ENCODE results near the gene DCAF6. TPM values are rescaled to one million over a fixed set of nuclear protein-coding genes. Genes with fewer than 3 reads are reported as not detected.

Gene DCAF6, protein sequence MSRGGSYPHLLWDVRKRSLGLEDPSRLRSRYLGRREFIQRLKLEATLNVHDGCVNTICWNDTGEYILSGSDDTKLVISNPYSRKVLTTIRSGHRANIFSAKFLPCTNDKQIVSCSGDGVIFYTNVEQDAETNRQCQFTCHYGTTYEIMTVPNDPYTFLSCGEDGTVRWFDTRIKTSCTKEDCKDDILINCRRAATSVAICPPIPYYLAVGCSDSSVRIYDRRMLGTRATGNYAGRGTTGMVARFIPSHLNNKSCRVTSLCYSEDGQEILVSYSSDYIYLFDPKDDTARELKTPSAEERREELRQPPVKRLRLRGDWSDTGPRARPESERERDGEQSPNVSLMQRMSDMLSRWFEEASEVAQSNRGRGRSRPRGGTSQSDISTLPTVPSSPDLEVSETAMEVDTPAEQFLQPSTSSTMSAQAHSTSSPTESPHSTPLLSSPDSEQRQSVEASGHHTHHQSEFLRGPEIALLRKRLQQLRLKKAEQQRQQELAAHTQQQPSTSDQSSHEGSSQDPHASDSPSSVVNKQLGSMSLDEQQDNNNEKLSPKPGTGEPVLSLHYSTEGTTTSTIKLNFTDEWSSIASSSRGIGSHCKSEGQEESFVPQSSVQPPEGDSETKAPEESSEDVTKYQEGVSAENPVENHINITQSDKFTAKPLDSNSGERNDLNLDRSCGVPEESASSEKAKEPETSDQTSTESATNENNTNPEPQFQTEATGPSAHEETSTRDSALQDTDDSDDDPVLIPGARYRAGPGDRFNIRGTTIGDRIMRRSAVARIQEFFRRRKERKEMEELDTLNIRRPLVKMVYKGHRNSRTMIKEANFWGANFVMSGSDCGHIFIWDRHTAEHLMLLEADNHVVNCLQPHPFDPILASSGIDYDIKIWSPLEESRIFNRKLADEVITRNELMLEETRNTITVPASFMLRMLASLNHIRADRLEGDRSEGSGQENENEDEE
- total RNA-seq = 49.2 and 55.1 TPM in 2 replicates

DNA sequence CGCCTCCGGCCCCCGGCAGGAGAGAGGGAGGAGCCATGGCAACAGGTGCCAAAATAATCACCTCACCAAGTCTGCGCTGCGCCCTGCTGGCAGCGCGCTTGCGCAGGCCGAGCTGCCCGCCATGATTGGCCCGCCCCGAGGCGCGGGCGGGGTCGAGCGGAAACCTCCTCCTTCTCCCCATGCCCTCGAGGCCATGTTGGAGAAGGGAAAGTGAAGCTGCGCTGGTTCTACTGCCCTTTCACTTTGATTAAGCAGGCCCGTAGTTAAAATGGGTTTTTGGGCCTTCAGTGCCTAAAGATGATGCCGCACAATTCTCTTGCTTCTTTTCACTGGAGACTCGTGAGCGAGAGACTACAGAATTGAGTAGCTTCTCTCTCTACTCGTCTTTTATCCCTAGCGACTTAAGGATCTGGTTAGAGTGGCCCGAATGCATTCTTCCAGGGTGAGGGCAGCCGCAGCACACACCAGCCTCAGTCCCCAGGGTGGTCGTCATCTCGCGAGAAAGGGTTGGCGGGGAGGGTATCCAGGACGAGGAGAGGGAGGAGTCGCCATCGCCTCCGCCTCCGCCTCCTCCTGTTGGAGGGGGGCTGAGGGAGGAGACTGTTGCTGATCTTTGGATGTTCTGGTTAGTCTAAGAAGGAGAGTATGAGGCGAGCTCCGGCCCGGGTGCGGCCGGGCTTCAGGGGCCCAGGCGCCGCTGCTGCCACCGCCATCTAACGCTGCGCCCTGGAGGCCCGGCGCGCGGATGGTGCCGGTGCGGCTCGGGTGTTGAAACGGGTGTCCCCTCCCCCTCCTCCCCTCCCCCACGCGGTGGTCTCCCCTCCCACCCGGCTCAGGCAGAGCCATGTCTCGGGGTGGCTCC lies at the start of gene DCAF6:
Gene DCAF6, plus strand, starts transcription at position 616 of the 862 bp plus-strand sequence. Its CDS starts 229 bp downstream, at position 845.

DNA sequence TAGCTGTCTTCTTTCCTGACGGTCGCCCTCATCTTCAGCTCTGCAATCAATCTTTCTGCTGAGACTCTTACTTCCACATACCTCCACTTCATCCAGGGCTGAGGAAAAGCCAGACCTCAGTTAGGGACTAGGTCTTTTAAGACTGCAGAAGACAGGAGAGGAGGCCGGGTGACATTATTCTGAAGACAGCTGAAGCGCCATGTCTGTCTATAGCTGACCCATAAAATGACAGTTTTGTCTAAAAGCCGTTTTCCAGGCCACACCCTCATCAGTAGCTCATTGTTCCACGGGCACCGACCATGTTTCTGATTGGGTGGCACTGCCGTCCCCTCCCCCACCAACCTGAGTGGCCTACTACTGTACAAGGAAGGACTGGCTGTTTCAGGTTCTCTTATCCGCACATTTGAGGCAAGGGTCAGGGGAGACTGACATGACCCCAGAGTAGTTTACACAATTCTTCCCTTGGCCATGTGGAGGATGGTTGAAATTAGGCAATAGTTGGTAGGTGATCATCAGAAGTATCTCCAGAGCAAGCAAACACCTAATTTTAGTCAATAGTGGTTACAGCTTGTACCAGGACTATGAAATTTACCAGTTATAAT lies 22.5 kb upstream of the DCAF6 start, which contains the start of gene ADCY10:
Gene ADCY10, minus strand, starts transcription at position 240 of the 602 bp plus-strand sequence. CDS start 8,994 bp downstream, outside the sequence.

DNA sequence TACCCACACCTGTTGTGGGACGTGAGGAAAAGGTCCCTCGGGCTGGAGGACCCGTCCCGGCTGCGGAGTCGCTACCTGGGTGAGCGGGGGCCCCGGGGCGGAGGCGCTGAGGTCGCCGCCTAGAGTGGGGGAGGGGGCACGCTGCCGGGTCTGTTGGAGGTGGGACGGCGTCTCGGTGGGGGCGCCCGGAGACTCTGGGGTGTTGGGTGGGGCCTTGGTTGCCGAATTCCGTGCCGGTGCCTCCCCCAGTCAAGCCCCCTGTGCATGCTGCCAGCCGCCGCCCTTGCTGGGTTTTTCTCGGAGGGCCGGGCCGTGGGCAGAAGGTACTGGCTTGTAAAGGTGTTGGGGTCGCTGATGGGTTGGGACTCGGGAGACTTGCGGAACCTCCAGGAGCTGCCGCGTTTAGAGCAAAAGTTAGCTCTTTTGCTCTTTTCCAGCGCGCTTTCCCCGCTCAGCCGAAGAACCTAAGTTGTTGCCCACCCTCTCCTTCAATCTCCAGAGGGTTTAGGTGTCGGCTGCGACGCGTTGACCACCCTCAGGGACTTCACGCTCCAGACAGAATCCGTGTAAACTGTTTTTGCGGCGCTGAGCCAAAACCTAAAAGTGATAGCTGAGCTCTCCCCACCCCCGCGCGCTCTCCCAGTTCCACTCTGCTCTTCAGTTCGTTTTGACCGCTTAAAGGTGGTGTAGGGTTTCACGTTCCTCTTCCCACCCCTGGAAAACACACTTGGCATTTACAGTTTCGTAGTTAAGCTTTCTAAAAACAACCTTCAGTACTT lies 636 bp downstream of the DCAF6 start, which contains the start of gene MPC2:
Gene MPC2, minus strand, starts transcription at position 143 of the 779 bp plus-strand sequence. CDS start 1,231 bp downstream, outside the sequence.

Other genes with a start within 250 kb of the DCAF6 start
- 104 and 106 TPM in 2 replicates for gene MPZL1, start 214.7 kb upstream of the DCAF6 start, total RNA-seq
- gene ADCY10, start 22.5 kb upstream of the DCAF6 start, total RNA-seq = 0.06 TPM in 1 of 2 replicates, not detected in the other
- 34.5 and 38.8 TPM in 2 replicates for gene MPC2, start 389 bp downstream of the DCAF6 start, total RNA-seq
- gene GPR161, start 200.2 kb downstream of the DCAF6 start, total RNA-seq = 3.0 and 5.7 TPM in 2 replicates
- gene TIPRL, start 242.3 kb downstream of the DCAF6 start, total RNA-seq = 19.4 and 39.1 TPM in 2 replicates

All from cardiac ventricle fibroblast (primary cell).